Endothelial cell of umbilical vein (primary cell): Measurements from ENCODE around the gene XKR8. TPM values are rescaled to one million over a fixed set of nuclear protein-coding genes. Genes with fewer than 3 reads are reported as not detected.

Experiments
- BruUV-seq: library from RNA; stranded (reverse); fragments of 400-500 nt; replicated peaks from 2 replicates; lab custom pipeline; 2021; lab: Mats Ljungman, UMichigan
- CTCF ChIA-PET: fragments of 300-600, 350-600 bp; sonication (Branson Sonifier 250); formaldehyde crosslinking; loops from one replicate; lab custom pipeline; 2021; ENCODE audit warnings: antibody characterized with exemption, inconsistent platforms; lab: Charles Lee
- POLR2A ChIA-PET: fragments of 300-600, 350-600 bp; sonication (Branson Sonifier 250); formaldehyde crosslinking; loops from one replicate; lab custom pipeline; 2021; ENCODE audit warnings: antibody characterized with exemption, inconsistent platforms; lab: Charles Lee
- DNase-seq: peaks from one replicate; pipeline ENCODE4 v3.0.0-alpha.2; 2011; ENCODE audit warnings: low read depth, low spot score
- FAIRE-seq: peaks from 2 replicates; lab custom pipeline; 2011; peaks lifted over from hg19 to GRCh38; lab: Jason Lieb, UNC
- H2AFZ ChIP-seq: 2 replicates; pipeline ENCODE4 v1.6.0; 2012; ENCODE audit warnings: low read depth, low read length, control low read depth, inconsistent platforms
- H3K27ac ChIP-seq: 2 replicates; pipeline ENCODE4 v1.5.1; 2011; ENCODE audit warnings: low read depth, mild to moderate bottlenecking, control low read depth, low read length, moderate library complexity; ENCODE audit not compliant: insufficient read depth
- H3K27me3 ChIP-seq, 2 experiments: 2 replicates each; pipeline versions ENCODE4 v1.6.0 to v1.6.1; 2011; ENCODE audit warnings: low read length in 2 of 2, mixed read lengths in 1 of 2; ENCODE audit not compliant: control insufficient read depth in 2 of 2, insufficient read depth in 2 of 2
- H3K36me3 ChIP-seq, 2 experiments: 2 replicates in 1 of 2; 3 replicates in 1 of 2; pipeline ENCODE4 v1.5.1; 2011; ENCODE audit warnings: low read length in 2 of 2, mild to moderate bottlenecking in 1 of 2, moderate library complexity in 1 of 2; ENCODE audit not compliant: control insufficient read depth in 2 of 2, insufficient read depth in 2 of 2; ENCODE audit errors: extremely low read depth in 1 of 2
- H3K4me1 ChIP-seq: 3 replicates; pipeline ENCODE4 v1.5.1; 2011; ENCODE audit warnings: mild to moderate bottlenecking, low read length; ENCODE audit not compliant: control insufficient read depth, insufficient read depth; ENCODE audit errors: extremely low read depth
- H3K4me2 ChIP-seq: 2 replicates; pipeline ENCODE4 v1.6.1; 2011; ENCODE audit warnings: low read length, control low read depth, mixed read lengths; ENCODE audit not compliant: insufficient read depth
- H3K4me3 ChIP-seq, 3 experiments: fragments of 200-600 bp in 1 of 3; sonication (generic), shearing (Covaris generic) in 1 of 3; replicated peaks in 1 of 3; 2 replicates each; pipeline ENCODE4 v1.5.1; 2011 to 2016; ENCODE audit warnings: control low read depth in 3 of 3, low read length in 3 of 3, mild to moderate bottlenecking in 2 of 3, inconsistent platforms in 1 of 3, low read depth in 1 of 3, moderate library complexity in 1 of 3; ENCODE audit not compliant: insufficient read depth in 1 of 3
- H3K79me2 ChIP-seq: 2 replicates; pipeline ENCODE4 v1.6.0; 2012; ENCODE audit warnings: low read length, inconsistent platforms; ENCODE audit not compliant: control insufficient read depth, insufficient read depth
- H3K9ac ChIP-seq: replicated peaks from 2 replicates; pipeline ENCODE3; 2011; ENCODE audit warnings: low read length, control low read depth; ENCODE audit not compliant: insufficient read depth; ENCODE audit errors: extremely low read depth
- H3K9me1 ChIP-seq: replicated peaks from 3 replicates; pipeline ENCODE4 v1.6.0; 2011; ENCODE audit warnings: mild to moderate bottlenecking, low read length; ENCODE audit not compliant: control insufficient read depth, insufficient read depth; ENCODE audit errors: extremely low read depth
- H3K9me3 ChIP-seq: replicated peaks from 2 replicates; pipeline ENCODE4 v1.5.1; 2012; ENCODE audit warnings: low read length, inconsistent platforms; ENCODE audit not compliant: control insufficient read depth, insufficient read depth
- H4K20me1 ChIP-seq: replicated peaks from 2 replicates; pipeline ENCODE3; 2011; ENCODE audit warnings: mild to moderate bottlenecking, low read length; ENCODE audit not compliant: control insufficient read depth, insufficient read depth; ENCODE audit errors: extremely low read depth
- EZH2 ChIP-seq: IDR thresholded peaks from 2 replicates; pipeline ENCODE4 v1.6.1; 2012; ENCODE audit warnings: borderline replicate concordance, low read depth, mild to moderate bottlenecking, moderate library complexity, low read length, inconsistent platforms; ENCODE audit not compliant: severe bottlenecking
- FOS ChIP-seq: IDR thresholded peaks from 2 replicates; pipeline ENCODE4 v1.6.1; 2011; ENCODE audit warnings: mild to moderate bottlenecking, low read length, moderate library complexity, borderline replicate concordance; ENCODE audit not compliant: insufficient read depth
- GATA2 ChIP-seq: IDR thresholded peaks from 2 replicates; pipeline ENCODE4 v1.7.0; 2011; ENCODE audit warnings: low read depth, mild to moderate bottlenecking, moderate library complexity, mixed read lengths, low read length; ENCODE audit not compliant: insufficient read length, insufficient read depth
- JUN ChIP-seq: IDR thresholded peaks from 2 replicates; pipeline ENCODE4 v1.6.1; 2011; ENCODE audit warnings: borderline replicate concordance, low read depth; ENCODE audit not compliant: insufficient read length, insufficient read depth
- MAX ChIP-seq: IDR thresholded peaks from 2 replicates; pipeline ENCODE4 v1.6.1; 2011; ENCODE audit not compliant: insufficient read depth, insufficient read length
- MYC ChIP-seq: IDR thresholded peaks from one replicate; pipeline ENCODE4 v1.6.1; 2011; ENCODE audit warnings: mild to moderate bottlenecking, low read depth, low read length
- POLR2A ChIP-seq: IDR thresholded peaks from 2 replicates; pipeline ENCODE4 v1.6.1; 2012; ENCODE audit warnings: low read depth, mild to moderate bottlenecking, control low read depth, low read length
- POLR2AphosphoS5 ChIP-seq: IDR thresholded peaks from 2 replicates; pipeline ENCODE4 v1.6.1; 2012; ENCODE audit warnings: low read depth, mild to moderate bottlenecking, control low read depth, low read length, moderate library complexity; ENCODE audit not compliant: insufficient read depth
- dilution Hi-C: fragments of 300-500 bp; cut with MboI; formaldehyde crosslinking; loops from one replicate; pipeline ENCODE4 v1.15.0; 2019; ENCODE audit warnings: low sequenced_read_pairs; ENCODE audit not compliant: extremely low pct_ligation_motif_present
- intact Hi-C: fragments of 100-400 bp; cut with micrococcal nuclease; formaldehyde crosslinking; loops from one replicate; pipeline ENCODE4 v1.10.0; 2022
- polyA plus RNA-seq, 4 experiments: library from polyadenylated mRNA; depleted of rRNA in 3 of 4; stranded (reverse) in 3 of 4; unstranded in 1 of 4; fragments of >200 nt; gene quantifications; 2 replicates each; pipeline versions ENCODE4 v1.2.1 to v1.2.3, GENCODE V29; 2011 to 2012; ENCODE audit warnings: missing spikeins in 1 of 4
- total RNA-seq: library from RNA; stranded (reverse); gene quantifications from 2 replicates; pipeline ENCODE4 v1.2.3, GENCODE V29; 2021
- TF ChIP-seq, protein P1 (sequence below), 2 donors: IDR thresholded peaks; 1 replicate in 1 of 2; 2 replicates in 1 of 2; pipeline ENCODE4 v1.5.1; 2011; ENCODE audit warnings: low read length in 2 of 2, mild to moderate bottlenecking in 2 of 2, moderate library complexity in 2 of 2, control low read depth in 1 of 2, inconsistent platforms in 1 of 2, low read depth in 1 of 2; ENCODE audit not compliant: insufficient read depth in 1 of 2; ENCODE audit errors: extremely low read depth in 1 of 2

Gene XKR8
- total and polyA plus RNA-seq, 2 donors (not counting 3 experiments of a cell fraction or from before 2014, with no cell fraction given): 10.0 to 13.1 TPM

- DNase-seq: no peak
- dilution Hi-C loops: no loop called here
- Histone ChIP-seq H2AFZ (no peak overlapping the region), H3K4me2 (no peak overlapping the region), H3K9me3 (no peaks in the 10 kb centered on the region), H3K27ac (no peak overlapping the region), H3K4me1 (peaks cover 18% of the 10 kb centered on the region), H3K9me1 (no peaks in the 10 kb centered on the region), H3K9ac (no peak overlapping the region), H3K79me2 (no peaks in the 10 kb centered on the region), H3K36me3 (no peaks in the 10 kb centered on the region), H4K20me1 (no peaks in the 10 kb centered on the region), H3K27me3 (no peaks in the 10 kb centered on the region), H3K4me3 (no peak overlapping the region)
- POLR2A ChIA-PET: no interaction called here
- no peak for FAIRE-seq
- no TSS peak for BruUV-seq
- TF ChIP-seq GATA2 (no peak), MAX (no peak), FOS (no peak), POLR2A (no peak), EZH2 (no peak), MYC (no peak), JUN (no peak), POLR2AphosphoS5 (no peak)
- TF ChIP-seq, protein P1, sequence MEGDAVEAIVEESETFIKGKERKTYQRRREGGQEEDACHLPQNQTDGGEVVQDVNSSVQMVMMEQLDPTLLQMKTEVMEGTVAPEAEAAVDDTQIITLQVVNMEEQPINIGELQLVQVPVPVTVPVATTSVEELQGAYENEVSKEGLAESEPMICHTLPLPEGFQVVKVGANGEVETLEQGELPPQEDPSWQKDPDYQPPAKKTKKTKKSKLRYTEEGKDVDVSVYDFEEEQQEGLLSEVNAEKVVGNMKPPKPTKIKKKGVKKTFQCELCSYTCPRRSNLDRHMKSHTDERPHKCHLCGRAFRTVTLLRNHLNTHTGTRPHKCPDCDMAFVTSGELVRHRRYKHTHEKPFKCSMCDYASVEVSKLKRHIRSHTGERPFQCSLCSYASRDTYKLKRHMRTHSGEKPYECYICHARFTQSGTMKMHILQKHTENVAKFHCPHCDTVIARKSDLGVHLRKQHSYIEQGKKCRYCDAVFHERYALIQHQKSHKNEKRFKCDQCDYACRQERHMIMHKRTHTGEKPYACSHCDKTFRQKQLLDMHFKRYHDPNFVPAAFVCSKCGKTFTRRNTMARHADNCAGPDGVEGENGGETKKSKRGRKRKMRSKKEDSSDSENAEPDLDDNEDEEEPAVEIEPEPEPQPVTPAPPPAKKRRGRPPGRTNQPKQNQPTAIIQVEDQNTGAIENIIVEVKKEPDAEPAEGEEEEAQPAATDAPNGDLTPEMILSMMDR (IDR thresholded peaks at IDR 0.05; ENCODE audit: extremely low read depth in 1 of 2, insufficient read depth in 1 of 2, low read depth in 1 of 2, low read length in 2 of 2): no peak
- intact Hi-C loops: no loop called here
- CTCF ChIA-PET: interaction anchor here (1.0 kb wide), 1 partner anchor 17 kb away, joined by 3 read pairs; no protein-coding TSS in a partner anchor
Measured at GRCh38 chr1:27957655-27958054, 2.1 kb upstream of the XKR8 start.
